ENCODE measurements around the gene ACSL5.
"Not testable (repeated sequence)": the region's sequence is repeated elsewhere in the genome, so short reads cannot be mapped to it uniquely, and the experiment has no call there.

Gene ACSL5

DNA sequence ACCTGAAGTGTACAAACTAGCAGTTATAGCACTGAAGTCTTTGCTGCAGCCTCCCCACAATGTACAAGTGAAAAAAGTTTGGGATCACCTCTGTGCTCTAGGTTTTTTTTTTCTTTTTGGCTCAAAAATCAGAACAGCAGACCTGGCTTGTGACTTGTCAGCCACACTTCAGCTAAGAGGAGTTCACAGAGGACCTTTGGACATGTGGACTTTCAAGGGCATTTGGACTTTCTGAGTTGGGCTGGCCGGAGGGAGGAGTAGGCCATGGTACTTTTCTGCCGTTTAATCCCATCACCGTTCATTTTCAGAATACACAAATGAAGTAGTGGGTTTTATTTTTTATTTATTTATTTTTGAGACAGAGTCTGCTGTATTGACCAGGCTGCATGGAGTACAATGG lies 21.9 kb upstream of the ACSL5 start:
- no peak for DNase-seq

DNA sequence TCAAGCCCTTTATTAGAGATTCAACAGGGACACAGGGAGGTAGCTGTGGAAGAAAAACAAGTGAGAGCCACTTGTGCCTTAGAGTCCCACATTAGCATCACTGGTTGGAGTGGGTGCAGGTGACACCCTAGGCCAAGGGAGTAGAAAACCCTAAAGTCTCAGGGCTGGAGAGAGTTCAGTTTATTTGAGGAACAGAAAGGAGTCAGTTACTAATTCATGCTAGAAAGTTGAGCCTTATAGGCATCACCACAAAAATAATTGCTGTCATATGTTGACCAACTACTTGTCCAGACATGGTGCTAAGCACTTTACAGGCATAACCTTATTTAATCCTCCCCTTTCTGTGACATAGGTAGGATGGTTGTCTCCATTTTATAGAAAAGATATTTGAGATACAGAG lies 20.9 kb upstream of the ACSL5 start:
- DNase-seq, result no peak

DNA sequence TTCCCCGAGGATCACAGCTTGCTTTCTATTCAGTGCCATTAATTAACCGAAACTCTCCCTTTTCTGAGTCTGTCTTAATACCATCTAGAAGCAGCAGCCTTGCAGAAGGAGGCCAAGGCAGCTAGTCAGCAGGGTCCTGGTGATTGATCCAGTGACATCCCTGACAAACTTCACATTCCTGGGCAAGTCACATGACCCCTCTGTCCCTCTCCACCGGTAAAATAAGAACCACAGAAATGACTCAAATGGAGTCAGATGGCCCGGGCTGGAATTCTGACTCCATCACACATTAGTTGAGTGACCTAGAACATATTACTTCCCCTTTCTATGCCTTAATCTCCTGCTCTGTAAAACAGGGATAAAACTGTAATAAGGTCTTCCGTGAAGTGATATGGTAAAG lies 17.2 kb upstream of the ACSL5 start:
- DNase-seq, result no peak

DNA sequence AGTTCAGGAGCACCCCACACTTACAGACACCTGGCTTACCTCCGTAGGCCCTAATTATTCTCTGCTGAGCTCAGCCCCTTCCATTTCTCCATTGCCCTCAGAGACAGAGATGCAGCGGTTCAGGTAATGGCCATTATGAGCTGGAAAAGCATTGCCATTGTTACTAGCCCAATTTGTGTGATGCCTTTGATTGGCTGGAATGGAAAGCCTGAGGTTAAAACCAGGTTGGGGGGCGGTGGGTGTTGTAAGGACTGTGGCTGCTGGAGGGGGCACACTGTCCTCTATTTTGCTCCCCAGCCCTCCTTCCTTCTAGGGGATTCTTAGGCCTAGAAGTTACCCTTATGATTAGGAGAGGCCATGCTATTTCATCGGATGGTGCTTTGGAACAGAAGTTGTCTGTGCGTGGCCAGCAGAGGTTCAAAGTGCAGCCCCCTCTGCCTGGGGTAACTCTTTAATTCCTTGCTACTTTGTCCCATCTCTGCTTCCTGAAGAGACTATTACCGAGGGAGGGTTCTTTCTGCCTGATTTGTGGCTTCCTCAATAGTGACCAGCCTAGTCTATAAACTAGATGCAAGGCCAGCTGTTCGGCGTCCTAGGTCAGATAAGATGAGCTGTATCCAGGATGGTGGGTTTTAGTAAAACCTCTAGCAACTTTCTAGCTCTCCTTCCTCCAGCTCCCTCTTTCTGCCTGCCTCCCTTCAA lies 14.2 kb upstream of the ACSL5 start:
- DNase-seq, result no peak

DNA sequence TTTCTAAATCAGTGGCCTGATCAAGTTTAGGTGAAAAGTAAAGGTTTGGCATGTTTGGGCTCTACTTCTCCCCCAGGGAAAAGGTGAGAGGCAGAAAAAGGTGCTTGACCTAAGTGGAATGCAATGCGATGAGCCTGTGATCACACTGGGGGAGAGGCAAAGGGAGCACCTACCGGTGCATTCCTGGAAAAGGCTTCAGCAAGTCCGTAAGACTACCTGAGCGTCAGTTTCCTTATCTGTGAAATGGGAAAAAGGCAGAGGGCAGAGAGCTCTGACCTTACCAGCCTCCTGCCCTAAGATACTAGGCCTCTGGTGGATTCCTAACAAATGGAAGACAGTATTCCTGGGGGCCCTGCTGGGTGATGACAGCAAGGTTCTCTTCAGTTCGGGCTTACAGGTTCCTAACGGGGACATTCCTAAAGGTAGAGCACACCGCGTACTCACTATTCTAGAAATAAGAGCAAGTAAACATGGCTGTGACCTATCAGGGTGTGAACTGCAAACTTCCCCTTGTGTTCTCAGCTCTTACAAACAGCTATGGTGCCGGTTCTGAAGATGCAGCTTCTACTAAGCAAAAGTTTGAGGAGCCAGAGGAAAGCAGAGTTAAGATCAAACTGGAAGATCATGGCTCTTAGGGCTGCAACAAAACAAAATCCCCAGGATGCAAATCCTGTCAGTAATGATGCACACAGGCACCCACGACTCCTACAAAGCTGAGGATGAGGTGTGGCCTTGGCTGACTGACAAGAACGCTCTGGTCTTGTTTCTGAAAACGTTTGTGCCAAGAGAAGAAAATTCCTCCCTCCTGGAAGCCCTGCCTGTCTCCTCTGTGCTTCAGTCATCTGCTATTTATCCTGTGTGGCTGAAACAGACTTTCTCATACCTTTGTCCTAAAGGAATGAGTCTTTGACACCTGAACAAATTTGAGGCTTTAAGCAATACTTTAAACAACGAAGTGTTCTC lies 13.3 kb upstream of the ACSL5 start:
- no peak for DNase-seq

DNA sequence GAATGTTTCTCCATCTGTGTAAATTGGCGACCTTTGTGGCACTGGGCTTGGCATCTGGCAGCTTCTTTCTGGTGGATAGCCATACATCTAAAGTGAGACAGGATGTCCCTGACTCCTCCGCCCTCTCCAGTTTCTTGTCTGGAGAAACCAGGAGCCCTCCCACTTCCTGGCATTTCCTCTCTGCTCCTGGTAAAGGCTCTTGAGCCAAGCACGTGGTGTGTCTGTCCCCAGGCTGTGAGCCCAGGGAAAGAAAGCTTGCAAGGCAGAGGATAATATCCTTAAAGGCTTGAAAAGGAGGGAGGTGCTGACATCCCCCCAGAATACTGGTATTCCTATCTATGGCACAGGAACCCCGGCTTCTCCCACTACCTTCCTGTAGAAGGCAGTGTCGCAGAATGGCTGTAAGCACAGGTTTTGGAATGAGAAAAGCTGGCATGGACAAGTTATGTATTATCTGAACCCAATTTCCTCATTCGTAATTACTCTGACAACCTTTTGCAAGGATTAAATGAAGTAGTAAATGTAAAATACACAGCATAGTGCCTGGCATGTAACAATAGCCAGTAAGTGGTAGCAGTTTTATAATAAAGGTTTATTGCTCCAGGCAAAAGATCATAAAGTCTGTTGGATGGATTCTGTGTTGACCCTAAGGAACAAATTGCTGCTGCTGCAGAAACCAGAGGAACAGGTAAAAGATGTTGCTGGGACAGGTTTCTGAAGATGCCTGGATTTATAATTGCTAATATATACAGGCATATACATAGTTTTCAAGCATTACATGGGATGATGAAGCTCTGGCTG lies 11.8 kb upstream of the ACSL5 start:
- DNase-seq, result peak; percentile 61

DNA sequence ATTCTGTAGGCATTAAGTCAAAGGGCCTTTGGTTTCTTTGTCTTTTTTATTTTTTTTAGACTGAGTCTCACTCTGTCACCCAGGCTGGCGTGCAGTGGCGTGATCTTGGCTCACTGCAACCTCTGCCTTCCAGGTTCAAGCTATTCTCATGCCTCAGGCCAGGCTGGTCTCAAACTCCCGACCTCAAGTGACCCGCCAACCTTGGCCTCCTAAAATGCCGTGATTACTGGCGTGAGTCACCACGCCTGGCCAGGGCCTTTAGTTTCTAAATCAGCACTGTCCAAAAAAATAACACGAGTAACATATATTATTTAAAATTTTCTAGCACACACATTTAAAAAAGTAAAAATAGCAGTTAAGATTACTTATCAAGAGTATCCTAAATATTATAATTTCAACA lies 11.1 kb upstream of the ACSL5 start:
- no peak for DNase-seq

DNA sequence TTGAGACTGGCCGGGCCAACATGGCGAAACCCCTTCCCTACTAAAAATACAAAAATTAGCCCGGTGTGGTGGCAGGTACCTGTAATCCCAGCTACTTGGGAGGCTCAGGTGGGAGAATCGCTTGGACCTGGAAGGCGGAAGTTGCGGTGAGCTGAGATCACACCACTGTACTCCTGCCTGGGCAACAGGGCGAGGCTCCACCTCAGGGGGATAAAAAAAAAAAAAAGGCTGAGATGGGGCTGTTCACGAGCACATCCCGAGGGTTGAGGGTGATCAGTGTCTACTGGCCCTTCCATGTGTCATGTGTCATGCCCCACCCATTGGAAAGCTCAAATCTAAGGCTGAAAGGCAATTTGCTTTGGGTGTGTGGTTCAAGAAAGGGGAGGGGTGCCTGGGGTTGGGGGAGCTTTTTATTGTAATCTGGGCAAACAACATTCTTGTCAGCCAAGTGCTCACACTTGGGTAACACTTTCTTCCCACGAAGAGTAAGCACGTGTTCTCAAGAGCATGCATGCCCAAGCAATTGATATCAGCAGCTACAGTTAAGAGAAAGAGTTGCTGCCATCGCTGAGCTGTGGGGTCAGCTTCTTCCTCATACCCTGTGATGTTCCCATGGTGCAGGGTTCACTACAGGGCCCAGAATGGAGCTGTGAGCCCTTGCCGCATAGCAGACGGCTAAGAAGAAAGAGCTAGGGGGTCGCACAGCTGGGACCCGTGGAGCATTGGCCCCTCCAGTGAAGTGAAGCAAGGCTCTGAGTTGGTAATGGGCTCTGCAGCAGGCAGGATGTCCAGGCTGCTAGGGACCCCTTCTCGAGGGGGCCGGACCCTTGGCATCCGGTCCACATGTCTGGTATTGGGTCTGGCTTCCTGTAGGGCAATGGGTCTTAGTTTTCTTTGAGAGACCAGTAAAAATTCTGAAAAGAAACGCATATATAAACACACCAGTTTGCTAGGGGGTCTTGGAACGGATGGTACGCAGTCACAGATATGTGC lies 9.9 kb upstream of the ACSL5 start:
- DNase-seq, result no peak

DNA sequence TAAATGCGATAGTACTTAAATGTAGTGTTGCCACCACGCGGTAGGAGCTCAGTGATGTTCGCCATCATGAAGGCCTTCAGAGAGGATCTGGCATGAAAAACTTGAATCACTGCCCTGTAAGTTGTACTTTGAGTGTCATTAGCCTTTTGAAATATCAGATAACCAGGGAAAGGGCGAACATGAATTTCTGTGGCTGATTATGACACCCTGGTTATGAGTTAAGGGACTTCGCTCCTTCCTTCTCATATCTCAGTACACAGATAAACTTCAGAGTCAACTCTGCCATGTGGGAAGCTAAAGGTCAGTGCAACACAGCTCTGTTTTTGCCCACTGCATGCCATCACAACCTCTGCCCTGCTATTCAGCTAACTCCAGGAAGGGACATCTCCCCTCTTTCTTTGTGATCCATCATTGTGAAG lies 8.9 kb upstream of the ACSL5 start:
- DNase-seq, result no peak

DNA sequence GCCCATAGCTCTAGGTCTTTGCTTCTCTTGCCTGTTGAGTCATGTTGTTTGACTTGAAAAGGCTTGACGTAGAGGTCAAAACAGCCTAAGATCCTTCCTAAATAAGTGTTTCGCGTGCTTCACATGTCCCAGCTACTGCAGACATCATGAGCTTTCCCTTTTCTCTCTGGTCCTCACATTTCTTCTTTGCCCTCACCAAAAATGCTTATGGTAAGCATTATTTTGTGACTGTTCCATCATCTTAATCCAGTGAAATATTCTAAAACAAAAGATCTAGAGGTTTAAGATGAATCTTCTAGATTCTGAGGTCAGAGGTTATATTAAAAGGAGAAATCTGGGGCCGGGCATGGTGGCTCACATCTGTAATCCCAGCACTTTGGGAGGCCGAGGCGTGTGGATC lies 8.5 kb upstream of the ACSL5 start:
- DNase-seq, result no peak

DNA sequence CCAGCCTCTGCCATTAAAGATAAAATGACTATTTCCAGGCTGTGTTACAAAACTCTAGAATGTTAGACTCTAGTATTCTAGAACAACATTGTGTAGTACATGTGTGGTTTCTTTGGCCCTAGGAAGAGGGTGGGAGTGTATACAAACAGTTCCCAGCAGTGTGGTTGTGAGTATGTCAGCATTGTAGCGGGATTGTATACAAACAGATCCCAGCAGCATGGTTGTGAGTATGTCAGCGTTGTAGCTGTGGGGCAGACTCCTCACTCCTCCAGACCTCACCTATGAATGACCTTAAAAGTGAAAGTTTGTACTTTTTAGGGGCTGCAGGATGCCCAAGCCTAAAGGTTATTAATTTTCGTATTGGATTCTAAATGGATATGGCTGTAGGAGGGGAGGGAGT lies 6.9 kb upstream of the ACSL5 start:
- DNase-seq, result no peak

DNA sequence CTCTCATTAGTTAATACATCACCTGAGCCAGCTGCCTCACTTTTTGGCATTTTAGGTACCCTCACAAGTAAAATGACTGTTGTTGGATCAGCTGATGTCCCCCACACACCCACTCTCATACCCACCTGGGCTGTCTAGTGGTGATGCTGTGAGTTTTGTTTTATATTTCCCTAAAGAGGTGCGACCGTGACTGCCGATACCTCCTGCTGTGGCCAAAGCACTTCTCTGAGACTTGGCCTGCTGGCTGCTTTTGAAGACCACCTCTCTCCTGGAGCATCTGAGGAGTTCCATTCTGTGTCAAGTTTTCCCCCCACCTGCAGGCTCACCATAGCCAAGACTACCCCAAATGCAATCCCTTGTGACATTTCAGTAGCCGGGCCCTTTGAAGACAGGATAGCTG lies 6.4 kb upstream of the ACSL5 start:
- no peak for DNase-seq

DNA sequence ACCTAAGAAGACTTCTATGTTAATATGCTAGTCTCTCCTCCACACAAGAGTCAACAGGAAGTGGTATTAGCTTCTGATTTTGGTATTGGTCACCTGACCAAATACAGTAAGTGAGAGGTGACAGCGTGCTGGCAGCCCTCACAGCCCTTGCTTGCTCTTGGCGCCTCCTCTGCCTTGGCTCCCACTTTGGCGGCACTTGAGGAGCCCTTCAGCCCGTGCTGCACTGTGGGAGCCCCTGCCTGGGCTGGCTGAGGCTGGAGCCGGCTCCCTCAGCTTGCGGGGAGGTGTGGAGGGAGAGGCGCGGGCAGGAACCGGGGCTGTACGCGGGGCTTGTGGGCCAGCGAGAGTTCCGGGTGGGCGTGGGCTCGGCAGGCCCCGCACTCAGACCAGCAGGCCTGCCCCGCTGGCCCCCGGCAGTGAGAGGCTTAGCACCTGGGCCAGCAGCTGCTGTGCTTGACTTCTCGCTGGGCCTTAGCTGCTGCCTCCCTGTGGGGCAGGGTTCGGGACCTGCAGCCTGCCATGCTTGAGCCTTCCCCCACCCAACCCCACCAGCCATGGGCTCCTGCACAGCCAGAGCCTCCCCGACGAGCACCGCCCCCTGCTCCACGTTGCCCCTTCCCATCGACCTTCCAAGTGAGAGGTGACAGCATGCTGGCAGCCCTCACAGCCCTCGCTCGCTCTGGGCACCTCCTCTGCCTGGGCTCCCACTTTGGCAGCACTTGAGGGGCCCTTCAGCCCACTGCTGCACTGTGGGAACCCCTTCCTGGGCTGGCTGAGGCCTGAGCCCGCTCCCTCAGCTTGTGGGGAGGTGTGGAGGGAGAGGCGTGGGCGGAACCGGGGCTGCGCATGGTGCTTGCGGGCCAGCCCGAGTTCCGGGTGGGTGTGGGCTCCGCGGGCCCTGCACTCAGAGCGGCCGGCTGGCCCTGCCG lies 4.2 kb upstream of the ACSL5 start:
- no peak for DNase-seq

DNA sequence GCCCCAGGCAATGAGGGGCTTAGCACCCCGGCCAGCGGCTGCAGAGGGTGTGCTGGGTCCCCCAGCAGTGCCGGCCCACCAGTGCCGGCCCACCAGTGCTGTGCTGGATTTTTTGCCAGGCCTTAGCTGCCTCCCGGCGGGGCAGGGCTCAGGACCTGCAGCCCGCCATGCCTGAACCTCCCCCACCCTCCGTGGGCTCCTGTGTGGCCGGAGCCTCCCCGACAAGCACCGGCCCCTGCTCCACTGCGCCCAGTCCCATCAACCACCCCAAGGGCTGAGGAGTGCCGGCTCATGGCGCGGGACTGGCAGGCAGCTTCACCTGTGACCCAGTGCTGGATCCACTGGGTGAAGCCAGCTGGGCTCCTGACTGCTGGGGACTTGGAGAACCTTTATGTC lies 3.5 kb upstream of the ACSL5 start:
- no peak for DNase-seq

DNA sequence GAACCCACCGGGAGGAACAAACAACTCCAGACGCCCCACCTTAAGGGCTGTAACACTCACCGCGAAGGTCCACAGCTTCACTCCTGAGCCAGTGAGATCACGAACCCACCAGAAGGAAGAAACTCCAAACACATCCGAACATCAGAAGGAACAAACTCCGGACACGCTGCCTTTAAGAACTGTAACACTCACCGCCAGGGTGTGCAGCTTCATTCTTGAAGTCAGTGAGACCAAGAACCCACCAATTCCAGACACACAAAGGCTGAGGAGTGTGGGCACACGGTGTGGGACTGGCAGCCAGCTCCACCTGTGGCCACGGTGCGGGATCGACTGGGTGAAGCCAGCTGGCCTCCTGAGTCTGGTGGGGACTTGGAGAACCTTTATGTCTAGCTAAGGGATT lies 2.6 kb upstream of the ACSL5 start:
- DNase-seq, result not testable (repeated sequence)

DNA sequence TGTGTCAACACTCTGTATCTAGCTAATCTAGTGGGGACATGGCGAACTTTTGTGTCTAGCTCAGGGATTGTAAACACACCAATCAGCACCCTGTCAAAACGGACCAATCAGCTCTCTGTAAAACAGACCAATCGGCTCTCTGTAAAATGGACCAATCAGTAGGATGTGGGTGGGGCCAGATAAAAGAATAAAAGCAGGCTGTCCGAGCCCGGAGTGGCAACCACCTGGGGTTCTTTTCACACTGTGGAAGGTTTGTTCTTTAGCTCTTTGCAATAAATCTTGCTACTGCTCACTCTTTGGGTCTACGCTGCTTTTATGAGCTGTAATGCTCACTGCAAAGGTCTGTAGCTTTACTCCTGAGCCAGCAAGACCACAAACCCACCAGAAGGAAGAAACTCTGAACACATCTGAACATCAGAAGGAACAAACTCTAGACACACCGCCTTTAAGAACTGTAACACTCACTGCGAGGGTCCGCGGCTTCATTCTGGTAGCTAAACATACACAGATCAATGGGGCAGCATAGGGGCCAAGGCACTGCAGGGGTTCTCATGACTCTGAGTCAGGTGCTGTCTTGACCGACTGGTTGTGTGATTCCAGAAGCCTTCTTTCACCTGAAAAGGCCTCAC lies 1.6 kb upstream of the ACSL5 start:
- not testable (repeated sequence) for DNase-seq

DNA sequence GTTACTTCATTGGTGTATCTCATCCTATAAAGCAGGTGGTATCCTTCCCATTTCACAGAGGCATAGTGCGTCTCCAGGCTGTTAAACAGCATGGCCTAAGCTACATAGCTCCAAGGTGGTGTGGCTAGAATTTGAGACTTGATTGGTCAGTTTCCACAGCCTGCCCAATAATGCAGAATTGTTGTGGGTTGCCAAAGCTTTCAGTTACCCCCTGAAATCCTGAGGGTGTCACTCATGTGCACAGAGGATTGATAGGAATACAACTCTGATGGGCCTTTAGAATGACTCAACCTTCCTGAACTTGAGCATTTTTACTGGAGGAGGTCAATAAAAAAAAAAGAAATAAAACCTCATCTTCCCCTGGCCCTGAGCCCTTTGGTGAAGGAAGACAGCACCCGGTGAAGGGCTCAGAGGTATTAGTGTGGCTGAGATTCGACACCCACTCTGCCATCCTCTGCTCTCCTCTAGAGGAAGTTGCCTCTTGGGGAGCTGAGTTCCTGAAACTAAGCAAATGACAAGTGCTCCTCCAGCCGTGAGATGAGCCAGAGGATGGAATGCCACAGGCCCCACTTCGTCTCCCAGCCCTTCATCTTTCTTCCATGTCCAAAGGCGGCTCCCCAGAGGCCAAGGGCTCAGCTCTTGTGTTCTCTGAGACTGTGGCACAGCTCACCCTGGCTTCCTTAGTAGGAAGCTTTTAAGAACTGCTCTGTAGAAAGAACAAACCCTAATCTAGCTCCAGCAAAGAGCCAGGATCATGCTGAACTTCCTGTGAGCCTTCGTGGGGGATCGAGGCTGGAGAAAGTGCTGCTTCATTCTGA lies 1.0 kb downstream of the ACSL5 start:
- DNase-seq, result no peak

DNA sequence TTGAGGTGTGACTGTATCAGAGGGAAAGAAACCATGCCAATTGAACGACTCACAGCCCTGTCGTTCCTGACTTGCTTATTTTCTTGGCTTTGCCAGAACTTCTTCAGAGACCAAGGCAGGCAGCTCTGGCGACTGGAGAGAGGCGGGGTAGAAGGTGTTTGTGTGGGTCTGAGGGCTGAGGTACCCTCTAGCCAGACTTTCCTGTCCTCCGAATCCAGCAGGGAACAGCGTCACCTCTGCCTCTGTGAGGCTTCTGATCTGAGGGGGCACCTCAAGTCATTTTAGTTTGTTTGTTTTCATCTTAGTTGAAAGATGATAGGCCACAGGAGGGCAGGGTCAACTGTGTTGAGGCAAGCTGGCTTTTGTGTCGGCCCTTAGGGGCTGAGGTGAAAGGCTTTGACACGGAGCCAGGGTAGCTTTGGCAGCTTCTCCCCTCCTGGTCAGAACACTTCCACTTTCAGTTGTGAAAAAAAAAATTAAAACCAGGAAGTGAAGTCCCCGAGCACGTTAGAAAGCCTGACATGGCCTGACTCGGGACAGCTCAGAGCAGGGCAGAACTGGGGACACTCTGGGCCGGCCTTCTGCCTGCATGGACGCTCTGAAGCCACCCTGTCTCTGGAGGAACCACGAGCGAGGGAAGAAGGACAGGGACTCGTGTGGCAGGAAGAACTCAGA lies 1.9 kb downstream of the ACSL5 start:
- DNase-seq, result no peak

DNA sequence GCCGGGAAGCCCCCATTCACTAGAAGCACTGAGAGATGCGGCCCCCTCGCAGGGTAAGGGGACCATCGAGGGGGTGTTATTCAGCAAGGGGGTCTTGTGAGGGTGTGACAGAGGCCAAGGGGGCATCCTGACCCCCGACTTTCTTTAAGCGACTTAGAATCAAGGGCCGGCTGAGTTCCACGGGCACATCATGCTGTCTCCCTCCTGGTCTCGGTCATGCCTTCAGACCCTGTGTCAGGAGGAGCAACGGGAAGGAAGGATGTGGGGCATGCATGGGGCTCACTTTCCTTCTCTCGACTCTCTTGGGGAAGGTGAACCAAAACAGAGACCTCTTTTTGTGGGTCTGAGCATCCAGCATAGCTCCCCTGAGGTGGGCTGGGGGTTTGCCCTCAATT lies 2.5 kb downstream of the ACSL5 start:
- DNase-seq, result no peak
